Activated gamma-delta T cell treated with anti-CD3 and anti-CD28 coated beads, Interleukin-2, amount 50 U/mL, for 16 hours (primary cell): ENCODE data around the gene AK6.
"Not testable (repeated sequence)": the region's sequence is repeated elsewhere in the genome, so short reads cannot be mapped to it uniquely, and the experiment has no call there.

Source experiments
- DNase-seq: peaks from one replicate; pipeline ENCODE4 v3.0.0-alpha.2; 2020; ENCODE audit warnings: low read depth

Gene AK6

GRCh38 chr5:69369340-69370121, at the start of gene AK6, which contains the start of the genes RAD17 and TAF9:
TSS of gene AK6 (minus strand) at chr5:69369520. CDS start at chr5:69369490, 30 bp downstream.
TSS of gene RAD17 (plus strand) at chr5:69369818. CDS start at chr5:69372209, 2,391 bp downstream.
TSS of gene TAF9 (minus strand) at chr5:69369520. CDS start at chr5:69365737, 3,783 bp downstream.
- peak; percentile 88 for DNase-seq

GRCh38 chr5:69418554-69418953, 49.2 kb upstream of the AK6 start:
- DNase-seq: no peak

- no peak for DNase-seq
These were observed 47.4 kb upstream of the AK6 start for GRCh38 chr5:69416699-69417098.

- no peak for DNase-seq
These were observed 46.9 kb upstream of the AK6 start for GRCh38 chr5:69416180-69416579.

- DNase-seq: no peak
These were observed 46.3 kb upstream of the AK6 start for GRCh38 chr5:69415584-69415958.

- DNase-seq: peak; percentile 2
These were observed 45.7 kb upstream of the AK6 start, which contains the start of gene MARVELD2 for GRCh38 chr5:69414885-69415583. TSS of gene MARVELD2 (plus strand) at chr5:69415116. CDS start at chr5:69419386, 4,270 bp downstream.

- no peak for DNase-seq
These were observed 35.5 kb upstream of the AK6 start for GRCh38 chr5:69404659-69405330.

GRCh38 chr5:69378376-69378775, 9.1 kb upstream of the AK6 start:
- DNase-seq: no peak

GRCh38 chr5:69374911-69375446, 5.7 kb upstream of the AK6 start:
- no peak for DNase-seq

- no peak for DNase-seq
These were observed 3.1 kb upstream of the AK6 start for GRCh38 chr5:69372394-69372793.

GRCh38 chr5:69370335-69370734, 1.0 kb upstream of the AK6 start:
- DNase-seq: not testable (repeated sequence)

- no peak for DNase-seq
These were observed 621 bp downstream of the AK6 start for GRCh38 chr5:69368458-69369339.

- DNase-seq: no peak
These were observed 1.5 kb downstream of the AK6 start for GRCh38 chr5:69367697-69368279.

- no peak for DNase-seq
These were observed 4.5 kb downstream of the AK6 start for GRCh38 chr5:69364850-69365249.

GRCh38 chr5:69364414-69364813, 4.9 kb downstream of the AK6 start:
- DNase-seq: no peak

GRCh38 chr5:69360442-69360841, 8.9 kb downstream of the AK6 start:
- DNase-seq: no peak

GRCh38 chr5:69359699-69360098, 9.6 kb downstream of the AK6 start:
- DNase-seq: no peak

GRCh38 chr5:69350664-69351063, 18.7 kb downstream of the AK6 start:
- no peak for DNase-seq

GRCh38 chr5:69343083-69343482, 26.2 kb downstream of the AK6 start:
- DNase-seq: no peak

- no peak for DNase-seq
These were observed 27.7 kb downstream of the AK6 start for GRCh38 chr5:69341520-69342161.
